ENCODE measurements around the gene NKX1-1.
"Not testable (repeated sequence)": the region's sequence is repeated elsewhere in the genome, so short reads cannot be mapped to it uniquely, and the experiment has no call there.

NKX1-1 gene

DNA sequence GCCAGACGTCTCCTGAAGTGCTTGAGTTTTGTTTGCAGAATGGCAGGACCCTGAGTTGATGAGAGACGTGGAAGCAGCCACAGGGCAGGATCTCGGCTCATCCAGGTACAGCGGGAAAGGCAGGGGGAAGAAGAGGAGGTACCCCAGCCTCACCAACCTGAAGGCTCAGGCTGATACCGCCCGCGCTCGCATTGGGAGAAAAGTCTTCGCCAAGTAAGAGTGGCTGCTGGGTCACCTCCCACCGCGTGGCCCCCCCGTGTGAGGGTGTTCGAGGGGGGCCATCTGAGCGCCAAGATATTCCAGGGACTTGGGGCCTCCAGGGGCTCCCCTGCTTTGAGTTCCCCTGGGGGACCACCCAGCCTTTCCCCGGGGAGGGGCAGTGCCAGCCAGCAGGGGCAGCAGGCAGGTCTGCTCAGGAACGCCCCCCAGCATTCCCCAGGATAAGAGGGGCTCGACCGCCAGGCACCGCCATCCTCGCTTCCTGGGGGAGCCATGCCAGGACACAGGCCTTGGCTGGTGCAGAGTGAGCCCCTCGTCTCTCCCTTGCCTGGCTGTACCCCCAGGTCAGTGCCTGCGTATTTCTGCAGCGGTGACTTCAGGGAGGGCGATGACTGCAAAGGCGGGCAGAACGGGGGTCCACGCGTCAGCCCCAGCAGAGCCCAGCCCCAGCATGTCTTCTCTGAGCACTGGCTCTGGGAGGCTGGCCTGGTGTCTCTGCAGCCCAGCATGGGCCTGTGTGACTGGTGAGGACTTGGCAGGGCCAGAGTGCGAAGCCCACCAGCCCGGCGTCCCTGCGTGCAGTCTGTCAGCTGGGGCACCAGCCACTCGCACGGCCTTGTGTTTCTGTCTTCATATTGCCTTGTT is 22.3 kb downstream of the NKX1-1 start:
- DNase-seq: no peak

DNA sequence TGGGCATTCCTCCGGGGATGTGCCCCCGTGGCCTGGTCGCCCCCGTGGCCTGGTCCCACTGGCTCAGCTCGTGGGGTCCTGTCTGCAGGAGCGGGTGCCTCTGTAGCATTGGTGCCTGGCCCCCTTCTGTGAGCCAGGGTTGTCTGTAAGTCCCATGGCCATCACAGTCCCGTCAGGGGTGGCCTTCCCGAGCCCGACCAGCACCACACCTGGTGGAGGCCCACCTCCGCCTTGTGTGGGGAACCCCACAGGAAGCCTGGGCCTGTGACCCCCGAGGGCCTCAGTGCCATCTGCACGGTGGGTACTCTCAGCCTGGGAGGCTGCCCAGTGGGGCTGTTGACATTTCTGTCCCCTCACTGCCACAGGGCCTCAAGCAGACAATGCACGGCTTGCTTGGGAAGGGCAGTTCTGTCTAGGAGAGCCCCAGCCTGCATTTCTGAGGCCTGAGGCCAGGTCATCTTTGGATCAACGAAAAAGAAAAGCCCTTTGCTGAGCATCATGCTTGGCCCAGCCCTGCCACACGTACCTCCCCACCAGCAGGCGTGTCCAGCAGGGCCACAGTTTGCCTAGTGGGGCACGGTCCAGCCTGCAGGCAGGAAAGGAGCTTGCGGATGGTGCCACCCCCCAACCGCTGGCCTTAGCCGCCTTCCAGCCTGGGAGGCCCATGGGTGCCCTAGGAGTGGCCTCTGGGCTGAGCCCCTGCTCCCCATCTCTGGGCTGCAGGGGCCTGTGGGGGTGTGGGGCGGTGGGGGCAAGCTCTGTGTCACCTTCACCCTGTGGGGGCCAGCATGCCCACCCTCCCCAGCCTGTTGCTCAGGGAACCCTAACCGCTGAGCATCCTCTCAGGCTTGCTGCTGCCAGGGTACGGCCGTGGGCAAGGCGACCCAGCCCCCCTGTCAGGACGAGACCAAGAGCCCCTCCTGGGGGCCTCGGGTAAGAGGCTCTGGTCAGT is 23.2 kb downstream of the NKX1-1 start:
- DNase-seq: no peak

DNA sequence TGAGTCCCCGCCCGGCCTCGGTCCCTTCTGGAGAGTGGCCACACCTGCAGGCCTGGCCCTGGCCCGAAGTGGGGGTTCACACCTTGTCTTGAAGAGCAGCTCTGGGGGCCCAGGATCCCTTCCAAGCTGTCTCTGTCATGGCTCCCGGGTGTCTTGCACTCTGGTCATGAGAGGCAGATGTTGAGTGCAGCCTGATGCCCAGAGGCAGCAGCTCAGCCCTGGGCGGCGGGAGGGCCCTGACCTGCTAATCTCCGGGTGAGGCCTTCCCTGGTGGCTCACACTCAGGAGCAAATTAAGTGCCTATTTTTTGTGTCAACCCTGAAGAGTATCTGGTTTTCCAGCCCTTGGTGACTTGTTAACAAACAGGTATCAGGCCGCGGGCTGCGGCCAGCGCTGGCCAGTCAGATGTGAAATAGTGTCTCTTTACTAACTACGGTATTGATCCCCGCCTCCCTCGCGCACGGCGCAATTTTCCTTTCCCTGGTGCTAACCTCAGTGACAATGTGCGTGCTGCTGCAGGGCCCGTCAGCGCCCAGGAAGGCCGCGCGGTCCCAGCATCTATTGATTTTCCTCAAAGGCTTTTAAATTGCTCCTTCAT is 24.2 kb downstream of the NKX1-1 start:
- no peak for DNase-seq

DNA sequence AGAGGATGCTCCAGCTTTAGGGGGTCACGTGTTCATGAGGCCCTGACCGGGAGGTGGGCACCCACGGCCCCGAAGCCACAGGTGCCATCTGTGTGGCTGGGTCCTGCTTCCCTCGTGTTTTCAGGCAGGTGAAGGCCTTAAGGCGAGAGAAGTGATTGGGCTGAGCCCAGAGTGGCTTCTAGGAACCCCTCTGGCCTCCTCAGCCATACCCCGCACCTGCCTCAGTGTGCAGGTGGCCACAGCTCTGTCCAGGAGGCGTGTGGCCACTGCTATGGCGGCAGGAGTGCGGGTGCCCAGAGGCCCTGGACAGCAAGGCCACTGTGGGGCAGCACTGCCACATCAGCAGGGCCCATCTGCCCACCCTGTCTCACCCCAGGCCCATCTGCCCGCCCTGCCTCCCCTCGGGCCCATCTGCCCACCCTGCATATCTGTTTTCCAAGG is 25.0 kb downstream of the NKX1-1 start:
- DNase-seq: no peak

DNA sequence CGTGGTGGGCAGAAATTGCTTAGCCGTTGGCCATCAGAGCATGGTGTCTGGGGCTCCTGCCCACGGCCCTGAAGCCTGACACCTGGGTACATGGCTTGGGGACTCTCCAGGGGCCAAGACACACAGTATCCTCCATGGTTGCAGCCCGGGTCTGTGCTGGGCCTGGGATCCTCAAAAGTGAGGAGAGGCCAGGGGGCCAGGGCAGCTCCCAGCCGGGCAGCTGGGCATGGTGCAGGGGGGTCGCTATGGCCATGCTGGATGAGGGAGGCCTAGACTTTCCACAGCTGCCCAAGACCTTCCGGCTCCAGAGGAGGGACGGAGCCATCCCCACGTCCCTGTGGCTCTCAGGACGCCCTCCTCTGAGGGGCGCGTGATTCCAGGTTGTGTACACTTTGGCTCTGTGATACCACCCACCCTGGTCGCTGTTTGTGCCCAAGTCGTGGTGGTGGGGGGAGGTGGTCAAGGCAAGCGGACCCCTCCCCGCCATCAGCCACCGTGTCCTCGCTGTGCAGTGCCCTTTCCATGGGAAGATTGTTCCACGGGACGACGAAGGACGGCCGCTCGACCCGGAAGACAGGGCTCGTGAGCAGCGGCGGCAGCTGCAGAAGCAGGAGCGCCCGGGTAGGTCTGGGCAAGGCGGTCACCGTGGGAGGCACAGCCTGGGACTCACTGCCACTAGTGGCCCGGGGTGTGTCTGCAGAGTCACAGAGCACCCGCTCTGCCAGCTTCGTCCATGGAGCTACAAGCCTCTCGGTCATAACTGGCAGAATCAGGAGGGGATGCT is 25.7 kb downstream of the NKX1-1 start:
- DNase-seq: no peak

DNA sequence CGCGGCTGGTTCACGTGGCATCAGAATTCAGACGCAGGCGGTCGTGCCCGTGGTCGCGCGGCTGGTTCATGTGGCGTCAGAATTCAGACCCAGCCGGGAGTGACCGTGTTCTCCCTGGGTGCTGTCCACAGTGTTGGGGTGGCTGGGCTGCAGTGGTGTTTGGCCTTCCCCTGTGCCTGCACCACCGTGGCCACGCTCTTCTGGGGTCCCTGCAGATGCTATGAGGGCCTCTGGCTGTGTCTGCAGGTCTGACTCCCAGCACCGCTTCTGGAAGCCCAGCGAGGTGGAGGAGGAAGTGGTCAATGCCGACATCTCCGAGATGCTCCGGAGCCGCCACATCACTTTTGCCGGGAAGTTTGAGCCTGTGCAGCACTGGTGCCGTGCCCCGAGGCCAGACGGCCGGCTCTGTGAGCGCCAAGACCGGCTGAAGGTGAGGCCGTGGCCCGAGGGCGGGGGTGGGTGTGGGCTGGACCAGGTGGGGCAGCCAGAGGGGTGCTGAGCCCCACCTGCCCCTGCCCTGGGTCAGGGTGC is 26.4 kb downstream of the NKX1-1 start:
- no peak for DNase-seq

DNA sequence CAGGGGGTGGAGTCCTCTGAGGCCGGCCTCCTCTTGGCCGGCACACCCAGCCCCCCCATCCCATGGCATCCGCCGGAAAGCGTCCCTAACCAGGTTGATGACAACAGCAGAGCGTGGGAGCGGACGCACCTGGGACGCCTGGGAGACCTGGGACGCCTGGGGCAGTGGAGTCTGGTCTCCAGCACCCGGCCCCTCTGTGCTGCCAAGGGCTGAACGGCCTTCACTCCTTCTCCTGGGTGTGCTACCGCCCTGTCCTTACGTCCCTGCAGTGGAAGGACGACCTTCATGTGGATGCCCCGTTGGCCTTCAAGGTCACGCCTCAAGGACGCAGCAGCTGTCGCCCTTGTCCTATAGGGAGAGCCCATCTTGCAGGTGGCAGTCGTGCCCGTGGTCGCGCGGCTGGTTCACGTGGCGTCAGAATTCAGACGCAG is 26.9 kb downstream of the NKX1-1 start:
- DNase-seq: no peak

DNA sequence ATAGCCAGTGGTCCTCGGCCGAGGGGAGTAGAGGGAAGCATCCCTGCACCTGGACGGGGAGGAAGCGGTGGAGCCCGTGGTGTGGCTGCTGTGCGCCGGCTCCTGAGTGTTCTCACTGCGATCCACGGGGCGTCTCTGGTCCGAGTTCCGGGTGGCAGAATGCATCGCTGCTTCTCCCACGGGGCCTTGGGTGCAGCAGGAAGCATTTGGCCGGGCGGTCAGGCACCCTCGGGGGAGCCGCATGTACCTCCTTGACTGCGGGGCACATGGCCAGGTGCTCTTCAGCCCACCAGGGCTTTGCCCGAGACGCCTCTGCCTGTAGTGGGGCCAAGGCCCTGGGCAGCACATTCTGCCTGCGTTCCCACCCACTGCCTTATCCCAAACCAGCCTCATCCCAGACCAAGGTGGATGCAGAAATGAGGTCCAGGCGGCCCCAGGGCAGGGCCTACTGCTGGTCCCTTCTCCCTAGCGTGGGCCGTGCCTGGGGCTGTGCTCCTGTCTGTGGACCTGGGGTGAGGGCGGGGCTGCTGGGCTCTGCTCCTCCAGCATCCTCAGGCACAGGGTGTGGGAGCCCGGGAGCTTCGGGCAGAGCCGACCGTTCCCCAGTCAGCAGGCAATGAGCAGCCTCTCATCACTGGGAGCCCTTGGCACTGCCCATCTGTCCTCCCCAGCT is 27.5 kb downstream of the NKX1-1 start:
- no peak for DNase-seq

DNA sequence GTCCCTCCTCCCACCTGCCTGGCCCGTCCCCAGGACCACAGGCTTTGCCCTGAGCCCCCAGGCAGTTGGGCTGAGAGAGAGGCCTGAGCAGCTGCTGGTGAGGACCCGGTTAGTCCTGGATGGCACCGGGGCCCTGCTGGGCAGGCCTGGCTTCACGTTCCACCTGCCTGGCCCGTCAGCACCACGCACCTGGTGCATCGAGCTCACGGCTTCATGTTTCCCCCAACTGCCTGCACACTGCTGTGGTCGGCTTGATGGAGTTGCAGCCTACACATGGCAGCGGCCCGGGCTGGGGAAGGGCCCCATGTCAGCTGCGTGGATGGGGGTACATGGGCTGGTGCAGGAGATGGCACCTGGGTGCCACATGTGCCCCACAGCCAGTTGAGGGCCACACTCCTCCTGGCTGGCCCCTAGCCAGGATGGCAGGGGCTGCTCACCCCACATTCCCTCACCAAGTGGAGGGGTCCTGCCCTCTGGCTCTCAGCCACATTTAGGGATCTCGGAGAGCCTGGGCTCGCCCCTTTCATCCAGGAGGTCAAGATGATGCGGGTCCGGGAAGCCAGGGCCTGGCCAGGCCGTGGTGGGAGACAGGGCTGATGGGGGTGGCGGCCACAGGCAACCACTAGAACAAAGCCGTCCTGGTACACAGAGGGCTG is 28.5 kb downstream of the NKX1-1 start:
- no peak for DNase-seq

DNA sequence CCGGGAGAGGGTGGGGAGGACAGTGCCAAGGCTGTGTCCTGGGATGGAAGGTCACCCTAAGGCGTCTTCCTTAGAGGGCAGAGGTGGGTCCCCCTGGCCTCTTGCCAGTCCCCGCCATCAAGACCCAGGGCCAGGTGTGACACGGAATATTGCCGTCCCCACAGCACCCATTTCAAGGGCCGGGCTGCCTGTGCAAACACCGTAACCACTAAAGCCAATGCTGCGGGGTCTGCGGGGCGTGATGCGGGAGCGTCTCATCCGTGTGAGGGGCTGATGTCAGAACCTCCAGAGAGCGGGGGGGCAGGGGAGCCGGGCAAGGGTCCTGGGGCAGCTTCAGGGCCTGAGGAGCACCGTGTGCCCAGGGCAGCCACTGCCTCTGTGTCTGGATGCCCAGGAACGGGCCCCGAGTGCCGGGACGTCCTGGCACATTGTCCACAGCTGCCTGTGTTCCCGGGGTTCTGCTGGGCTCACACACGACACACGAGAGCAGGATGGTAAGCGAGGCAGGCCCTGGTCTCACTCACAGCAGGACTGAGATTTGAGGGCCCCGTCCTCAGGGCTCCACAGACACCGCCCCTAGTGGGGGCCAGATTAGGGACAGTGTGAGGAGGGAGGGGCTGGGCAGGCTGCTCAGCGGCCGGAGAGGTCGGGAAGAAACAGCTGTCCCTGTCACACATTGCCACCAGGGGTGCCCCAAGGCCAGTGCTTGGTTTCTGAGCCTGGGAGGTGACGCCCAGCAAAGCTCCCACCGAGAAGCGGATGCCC is 29.2 kb downstream of the NKX1-1 start:
- DNase-seq: no peak

DNA sequence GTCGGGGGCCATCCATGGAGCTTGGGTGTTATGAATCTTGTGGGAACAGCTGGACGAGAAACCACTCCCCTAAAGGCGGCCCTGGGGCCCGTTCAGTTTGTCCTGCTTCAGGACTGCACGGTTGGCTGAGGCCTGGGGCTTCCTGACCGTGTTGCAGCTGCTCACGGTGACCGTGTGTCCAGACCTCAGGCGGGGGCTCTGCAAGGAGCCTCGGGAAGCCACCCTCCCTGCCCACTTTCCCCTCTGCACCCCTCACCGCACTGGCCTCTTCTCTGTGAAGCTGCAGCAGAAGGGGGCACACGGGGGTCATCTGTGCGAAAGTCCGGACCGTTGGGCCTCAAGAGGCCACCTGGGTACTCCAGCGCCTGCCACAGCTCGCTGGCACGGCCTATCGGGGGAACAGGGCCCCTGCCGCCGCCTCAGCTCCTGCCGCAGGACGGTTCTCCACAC is 29.8 kb downstream of the NKX1-1 start:
- DNase-seq: no peak

DNA sequence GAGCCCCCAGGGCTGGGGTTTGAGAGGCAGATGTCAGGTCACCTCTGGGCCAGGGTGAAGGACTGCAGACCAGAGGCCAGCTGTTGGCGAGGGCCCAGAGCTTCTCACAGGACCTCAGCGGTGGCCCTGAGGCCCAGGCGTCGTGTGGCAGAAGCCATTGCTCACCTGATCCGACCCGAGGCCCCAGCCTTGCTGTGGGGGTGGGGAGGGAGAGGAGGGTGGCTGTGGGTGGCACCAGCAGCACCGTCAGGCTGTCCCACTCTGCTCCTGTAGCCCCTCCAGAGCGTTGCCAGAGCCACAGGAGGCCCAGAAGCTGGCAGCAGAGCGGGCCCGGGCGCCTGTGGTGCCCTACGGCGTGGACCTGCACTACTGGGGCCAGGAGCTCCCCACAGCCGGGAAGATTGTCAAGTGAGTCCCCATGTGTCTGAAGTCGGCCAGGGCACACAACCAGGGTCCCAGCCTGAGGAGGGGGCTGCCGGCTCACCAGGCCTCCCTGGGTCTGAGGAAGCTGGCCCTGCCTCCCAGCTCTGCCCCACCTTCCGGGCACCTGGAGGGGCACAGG is 30.4 kb downstream of the NKX1-1 start:
- DNase-seq: no peak

DNA sequence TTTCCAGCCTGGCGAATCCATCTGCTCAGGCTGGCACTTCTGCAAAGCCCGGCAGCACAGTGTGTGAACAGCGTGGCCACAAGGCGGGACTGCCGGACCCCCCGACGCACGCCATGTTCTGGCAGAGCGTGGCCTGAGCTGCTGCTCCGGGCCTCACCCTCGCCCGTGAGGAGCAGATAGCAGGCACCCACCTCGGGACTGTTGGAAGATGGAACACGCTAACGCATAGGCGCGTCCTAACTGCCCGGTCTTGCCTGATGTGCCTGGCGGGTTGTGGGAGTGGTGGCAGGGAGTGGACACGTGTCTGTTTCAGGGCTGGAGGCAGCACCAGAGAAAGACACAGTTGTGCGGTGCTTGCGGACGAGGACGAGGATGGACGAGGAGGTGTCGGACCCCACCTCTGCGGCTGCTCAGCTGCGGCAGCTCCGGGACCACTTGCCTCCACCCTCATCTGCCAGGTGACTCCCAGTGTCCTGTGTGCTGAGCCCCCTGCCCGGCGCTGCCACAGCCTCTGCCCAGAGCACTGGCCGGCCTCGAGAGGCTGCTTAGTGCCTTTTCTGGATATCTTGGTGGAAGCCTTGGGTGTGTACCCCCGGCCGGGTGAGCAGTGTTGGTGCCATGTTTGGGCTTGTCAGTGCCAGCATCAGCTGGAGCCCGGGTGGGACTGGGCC is 31.1 kb downstream of the NKX1-1 start:
- no peak for DNase-seq

DNA sequence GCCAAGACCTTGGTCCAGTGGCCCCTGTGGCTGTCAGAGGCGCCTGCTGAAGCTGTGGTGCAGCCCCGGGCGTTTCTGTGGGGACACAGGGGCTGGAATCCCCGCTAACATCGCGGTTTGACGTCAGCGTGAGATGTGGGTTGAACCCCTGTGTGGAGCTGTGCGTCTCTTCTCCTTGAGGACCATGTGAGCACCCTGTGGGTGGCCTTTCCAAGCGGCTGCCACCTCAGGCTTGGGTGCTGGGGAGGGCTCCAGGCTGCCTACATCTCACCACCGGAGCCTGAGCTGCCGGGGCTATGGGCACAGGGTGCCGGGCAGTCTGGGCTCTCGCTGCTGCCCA is 31.6 kb downstream of the NKX1-1 start:
- DNase-seq: no peak

DNA sequence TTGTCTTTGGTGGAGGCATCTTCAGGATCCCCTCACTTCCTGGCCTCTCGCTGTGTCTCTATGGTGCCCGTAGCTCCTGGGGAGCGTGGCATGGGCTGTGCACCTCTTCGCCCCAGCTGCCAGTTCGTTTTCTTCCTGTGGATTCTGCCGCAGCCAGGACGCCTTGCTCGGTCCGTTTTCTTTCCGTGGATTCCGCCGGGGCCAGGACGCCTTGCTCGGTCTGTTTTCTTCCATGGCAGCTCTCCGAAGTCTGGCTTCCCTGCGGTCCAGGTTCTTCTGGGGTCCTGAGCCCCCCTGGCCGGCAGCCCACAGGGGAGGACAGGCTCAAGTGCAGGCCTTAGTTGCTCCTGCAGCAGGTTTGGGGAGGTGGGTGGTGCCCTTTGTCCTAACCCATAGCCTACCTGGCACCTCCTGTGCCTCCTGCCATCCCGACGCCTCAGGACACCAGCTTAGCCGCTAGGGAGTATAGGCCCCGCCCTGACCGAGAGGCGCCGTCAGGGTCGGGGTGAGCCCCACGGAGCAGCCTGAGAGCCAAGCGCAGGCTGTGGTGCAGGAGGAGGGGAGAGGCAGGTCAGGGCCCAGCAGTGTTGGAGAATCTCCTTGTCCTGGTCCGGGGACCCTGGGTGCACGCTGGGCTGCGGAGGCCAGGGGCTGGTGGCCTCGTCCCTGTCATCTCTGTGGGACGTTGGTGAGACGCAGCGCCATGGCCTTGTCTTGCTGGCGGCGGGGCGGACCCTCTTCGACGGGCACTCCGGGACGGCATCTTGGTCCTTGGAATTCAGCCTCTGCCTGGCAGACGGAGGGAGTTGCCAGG is 32.1 kb downstream of the NKX1-1 start:
- no peak for DNase-seq

DNA sequence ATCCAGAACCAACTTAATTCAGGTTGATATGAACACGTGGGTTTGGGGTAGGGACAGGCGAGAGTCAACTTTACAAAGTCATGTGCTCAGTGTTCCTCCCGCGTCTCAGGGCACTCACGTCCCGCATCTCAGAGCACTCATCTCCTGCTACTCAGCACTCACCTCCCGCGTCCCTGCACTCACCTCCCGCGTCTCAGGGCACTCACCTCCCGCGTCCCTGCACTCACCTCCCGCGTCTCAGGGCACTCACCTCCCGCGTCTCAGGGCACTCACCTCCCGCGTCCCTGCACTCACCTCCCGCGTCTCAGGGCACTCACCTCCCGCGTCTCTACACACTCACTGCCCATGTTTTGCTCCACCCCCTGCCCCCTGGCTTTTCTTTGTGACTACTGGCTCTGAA is 33.7 kb downstream of the NKX1-1 start:
- not testable (repeated sequence) for DNase-seq

DNA sequence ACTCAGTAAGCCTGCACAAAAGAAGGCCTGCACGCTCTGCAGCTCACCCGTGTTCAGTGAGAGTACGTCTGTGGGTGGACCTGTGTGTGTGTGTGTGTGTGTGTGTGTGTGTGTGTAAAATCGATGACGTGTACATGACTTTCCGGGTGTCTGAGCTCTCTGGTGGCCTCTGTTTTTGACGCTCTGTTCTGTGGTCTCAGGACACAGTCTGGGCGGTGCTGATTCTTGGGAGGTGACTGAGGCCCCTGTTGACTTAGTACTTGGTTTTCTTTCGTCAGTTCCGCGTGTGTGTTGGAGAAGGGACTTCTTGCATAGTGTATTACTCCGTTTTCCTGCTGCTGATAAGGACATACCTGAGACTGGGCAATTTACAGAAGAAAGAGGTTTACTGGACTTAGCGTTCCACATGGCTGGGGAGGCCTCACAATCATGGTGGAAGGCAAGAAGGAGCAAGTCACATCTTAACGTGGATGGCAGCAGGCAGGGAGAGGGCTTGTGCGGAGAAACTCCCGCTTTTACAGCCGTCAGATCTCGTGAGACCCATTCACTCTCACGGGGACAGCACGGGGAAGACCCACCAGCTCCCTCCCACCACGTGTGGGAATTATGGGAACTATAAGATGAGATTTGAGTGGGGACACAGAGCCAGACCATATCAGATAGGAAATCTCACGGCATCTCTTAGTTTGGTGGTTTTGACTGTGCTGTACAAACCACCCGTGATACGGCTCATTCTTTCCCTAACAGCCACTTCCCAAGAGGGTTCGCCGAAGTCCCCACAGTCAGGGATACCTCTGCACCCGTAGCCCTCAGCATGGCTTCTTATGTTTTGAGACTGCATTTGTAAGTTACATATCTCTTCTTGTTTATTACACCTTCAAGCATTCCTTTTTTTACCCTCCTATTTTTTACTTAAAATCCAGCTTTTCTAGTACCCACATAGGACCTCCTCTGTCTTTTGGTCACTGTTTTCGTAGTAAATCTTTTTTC is 34.8 kb downstream of the NKX1-1 start:
- no peak for DNase-seq
